WTC11 (cell line): ENCODE results near the gene SGTA. TPM values are rescaled to one million over a fixed set of nuclear protein-coding genes. Genes with fewer than 3 reads are reported as not detected.
A peak's percentile ranks its signal among the peaks of the same experiment; 100 is the strongest.

Experiments used
- ATAC-seq: fragments of 200-7000 bp; cut with Tn5 transposase; 2 replicates; pipeline ENCODE4 v1.10.0; 2021; ENCODE audit warnings: mild to moderate bottlenecking, moderate library complexity
- CTCF ChIA-PET: fragments of 300-600 bp; sonication (Branson Sonifier 250); formaldehyde crosslinking; loops from one replicate; lab custom pipeline; 2021; ENCODE audit warnings: antibody characterized with exemption; lab: Charles Lee
- POLR2A ChIA-PET: fragments of 350-600 bp; sonication (Branson Sonifier 250); formaldehyde crosslinking; loops from one replicate; lab custom pipeline; 2021; ENCODE audit warnings: antibody characterized with exemption; lab: Charles Lee
- DNase-seq: peaks from one replicate; pipeline ENCODE4 v3.0.0; 2021; ENCODE audit warnings: low spot score
- H3K27ac Mint-ChIP-seq: 2 replicates; pipeline ENCODE4 v1.8.0; 2021; ENCODE audit warnings: mixed read lengths
- H3K27me3 Mint-ChIP-seq: 2 replicates; pipeline ENCODE4 v1.8.0; 2021; ENCODE audit warnings: low read depth, mild to moderate bottlenecking, moderate library complexity, mixed read lengths
- H3K36me3 Mint-ChIP-seq: 2 replicates; pipeline ENCODE4 v1.8.0; 2021; ENCODE audit warnings: mixed read lengths
- H3K4me1 Mint-ChIP-seq: 2 replicates; pipeline ENCODE4 v1.8.0; 2022; ENCODE audit warnings: mixed read lengths
- H3K4me3 Mint-ChIP-seq: 2 replicates; pipeline ENCODE4 v1.8.0; 2021; ENCODE audit warnings: mild to moderate bottlenecking, moderate library complexity, mixed read lengths
- H3K9me3 Mint-ChIP-seq: 2 replicates; pipeline ENCODE4 v1.8.0; 2021; ENCODE audit warnings: mixed read lengths
- CREM ChIP-seq: sonication (generic); formaldehyde crosslinking; IDR thresholded peaks from 2 replicates; pipeline ENCODE4 v1.8.1; 2022; ENCODE audit warnings: mild to moderate bottlenecking, missing genetic modification reagents, moderate library complexity
- ETV6 ChIP-seq: sonication (generic); formaldehyde crosslinking; IDR thresholded peaks from 2 replicates; pipeline ENCODE4 v1.8.1; 2022; ENCODE audit warnings: mild to moderate bottlenecking, missing genetic modification reagents
- FOXK1 ChIP-seq: sonication (generic); formaldehyde crosslinking; IDR thresholded peaks from 2 replicates; pipeline ENCODE4 v1.8.0; 2022; ENCODE audit warnings: mild to moderate bottlenecking, moderate library complexity, missing genetic modification reagents
- FOXP1 ChIP-seq: sonication (generic); formaldehyde crosslinking; IDR thresholded peaks from 2 replicates; pipeline ENCODE4 v1.8.0; 2022; ENCODE audit warnings: missing genetic modification reagents, mild to moderate bottlenecking, moderate library complexity, borderline replicate concordance
- NFE2L1 ChIP-seq: sonication (generic); formaldehyde crosslinking; IDR thresholded peaks from 2 replicates; pipeline ENCODE4 v1.8.1; 2023; ENCODE audit warnings: missing genetic modification reagents
- NR2C2 ChIP-seq: sonication (generic); formaldehyde crosslinking; IDR thresholded peaks from 2 replicates; pipeline ENCODE4 v1.8.0; 2022; ENCODE audit warnings: mild to moderate bottlenecking, missing genetic modification reagents
- PRRX2 ChIP-seq: fragments of 250-450 bp; sonication (Bioruptor Pico); IDR thresholded peaks from 2 replicates; pipeline ENCODE4 v1.8.0; 2021; ENCODE audit warnings: mild to moderate bottlenecking
- TCF7 ChIP-seq: sonication (generic); formaldehyde crosslinking; IDR thresholded peaks from 2 replicates; pipeline ENCODE4 v1.8.0; 2022; ENCODE audit warnings: mild to moderate bottlenecking, low read depth, missing genetic modification reagents, moderate library complexity
- TEAD1 ChIP-seq: sonication (generic); formaldehyde crosslinking; IDR thresholded peaks from 2 replicates; pipeline ENCODE4 v1.8.0; 2022; ENCODE audit warnings: mild to moderate bottlenecking, missing genetic modification reagents
- ZNF232 ChIP-seq: sonication (generic); formaldehyde crosslinking; IDR thresholded peaks from 2 replicates; pipeline ENCODE4 v1.8.0; 2022; ENCODE audit warnings: mild to moderate bottlenecking, missing genetic modification reagents
- ZNF317 ChIP-seq: sonication (generic); formaldehyde crosslinking; IDR thresholded peaks from 2 replicates; pipeline ENCODE4 v1.8.1; 2023; ENCODE audit warnings: low read depth, mild to moderate bottlenecking, moderate library complexity, missing genetic modification reagents, borderline replicate concordance
- ZNF396 ChIP-seq: fragments of 250-450 bp; sonication (Bioruptor Pico); IDR thresholded peaks from 2 replicates; pipeline ENCODE4 v1.8.0; 2021; ENCODE audit warnings: mild to moderate bottlenecking, moderate library complexity, borderline replicate concordance
- ZNF416 ChIP-seq: fragments of 250-450 bp; sonication (Bioruptor Pico); IDR thresholded peaks from 2 replicates; pipeline ENCODE4 v1.9.0; 2021; ENCODE audit warnings: mild to moderate bottlenecking, inconsistent platforms
- total RNA-seq: library from RNA; stranded (reverse); gene quantifications from 3 replicates; pipeline ENCODE4 v1.2.3, GENCODE V29; 2021
- TF ChIP-seq, protein P1 (sequence below): sonication (generic); formaldehyde crosslinking; IDR thresholded peaks from 2 replicates; pipeline ENCODE4 v1.8.0; 2022; ENCODE audit warnings: mild to moderate bottlenecking, missing genetic modification reagents
- TF ChIP-seq, protein P2 (sequence below): sonication (generic); formaldehyde crosslinking; IDR thresholded peaks from 2 replicates; pipeline ENCODE4 v1.8.0; 2022; ENCODE audit warnings: mild to moderate bottlenecking, missing genetic modification reagents
- TF ChIP-seq, protein P3 (sequence below): sonication (generic); formaldehyde crosslinking; IDR thresholded peaks from 2 replicates; pipeline ENCODE4 v1.8.1; 2022; ENCODE audit warnings: low read depth, mild to moderate bottlenecking, moderate library complexity, missing genetic modification reagents, borderline replicate concordance
- TF ChIP-seq, protein P4 (sequence below): sonication (generic); formaldehyde crosslinking; IDR thresholded peaks from 2 replicates; pipeline ENCODE4 v1.8.1; 2022; ENCODE audit warnings: mild to moderate bottlenecking, moderate library complexity, missing genetic modification reagents
- TF ChIP-seq, protein P5 (sequence below): fragments of 250-450 bp; sonication (Bioruptor Pico); IDR thresholded peaks from 2 replicates; pipeline ENCODE4 v1.9.0; 2021; ENCODE audit warnings: mild to moderate bottlenecking, borderline replicate concordance
- TF ChIP-seq, protein P6 (sequence below): fragments of 250-450 bp; sonication (Bioruptor Pico); IDR thresholded peaks from 2 replicates; pipeline ENCODE4 v1.8.0; 2021; ENCODE audit warnings: mild to moderate bottlenecking
- TF ChIP-seq, protein P7 (sequence below): sonication (generic); formaldehyde crosslinking; IDR thresholded peaks from 2 replicates; pipeline ENCODE4 v1.8.1; 2022; ENCODE audit warnings: missing genetic modification reagents, borderline replicate concordance
- TF ChIP-seq, protein P8 (sequence below): sonication (generic); formaldehyde crosslinking; IDR thresholded peaks from 2 replicates; pipeline ENCODE4 v1.8.0; 2022; ENCODE audit warnings: missing genetic modification reagents

The SGTA gene
- total RNA-seq, 1 experiment from 2014 or later, result 91.2 TPM

DNA sequence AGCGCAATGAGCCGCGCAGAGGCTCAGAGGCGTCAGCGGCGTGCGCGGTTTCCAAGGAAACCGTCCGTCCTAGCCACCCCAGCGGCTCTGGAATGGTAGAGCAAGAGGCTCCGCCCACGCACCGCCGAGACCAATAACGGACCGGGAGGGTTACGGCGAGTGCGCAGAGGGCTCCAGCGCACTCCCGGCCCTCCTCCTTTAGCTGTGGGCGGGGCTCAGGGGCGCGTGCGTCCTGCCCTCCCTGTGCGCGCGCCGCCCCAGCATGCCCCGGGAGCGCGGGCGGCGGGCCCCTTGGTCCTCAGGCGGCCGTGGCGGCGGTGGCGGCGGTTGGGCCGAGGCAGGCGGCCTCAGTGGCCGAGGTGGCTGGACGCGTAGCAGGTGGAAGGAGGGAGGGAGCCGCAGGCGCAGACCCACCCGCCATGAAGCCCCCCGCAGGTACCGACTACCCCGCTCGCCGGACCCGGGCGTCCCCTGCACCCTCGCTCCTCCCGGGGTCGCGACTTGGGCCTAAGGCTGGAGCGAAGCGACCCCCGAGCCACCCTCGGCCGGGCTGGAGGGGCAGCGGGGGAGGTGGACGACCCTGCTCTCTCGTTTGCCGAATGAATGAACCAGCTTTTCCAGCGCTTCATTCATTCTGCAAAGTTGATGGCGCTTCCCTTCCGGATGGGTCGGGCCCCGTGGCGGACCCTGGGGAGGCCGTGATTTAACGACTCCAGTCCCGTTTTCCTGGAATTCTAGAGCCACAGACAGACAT, 2.3 kb upstream of the SGTA start, which contains the start of gene THOP1 (continued):
- TF ChIP-seq, protein P1, sequence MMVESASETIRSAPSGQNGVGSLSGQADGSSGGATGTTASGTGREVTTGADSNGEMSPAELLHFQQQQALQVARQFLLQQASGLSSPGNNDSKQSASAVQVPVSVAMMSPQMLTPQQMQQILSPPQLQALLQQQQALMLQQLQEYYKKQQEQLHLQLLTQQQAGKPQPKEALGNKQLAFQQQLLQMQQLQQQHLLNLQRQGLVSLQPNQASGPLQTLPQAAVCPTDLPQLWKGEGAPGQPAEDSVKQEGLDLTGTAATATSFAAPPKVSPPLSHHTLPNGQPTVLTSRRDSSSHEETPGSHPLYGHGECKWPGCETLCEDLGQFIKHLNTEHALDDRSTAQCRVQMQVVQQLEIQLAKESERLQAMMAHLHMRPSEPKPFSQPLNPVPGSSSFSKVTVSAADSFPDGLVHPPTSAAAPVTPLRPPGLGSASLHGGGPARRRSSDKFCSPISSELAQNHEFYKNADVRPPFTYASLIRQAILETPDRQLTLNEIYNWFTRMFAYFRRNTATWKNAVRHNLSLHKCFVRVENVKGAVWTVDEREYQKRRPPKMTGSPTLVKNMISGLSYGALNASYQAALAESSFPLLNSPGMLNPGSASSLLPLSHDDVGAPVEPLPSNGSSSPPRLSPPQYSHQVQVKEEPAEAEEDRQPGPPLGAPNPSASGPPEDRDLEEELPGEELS, result no peak
- TF ChIP-seq PRRX2 (CRISPR knock-in tag), result no peak
- TF ChIP-seq ZNF232 (CRISPR knock-in tag), result no peak
- TF ChIP-seq NFE2L1 (CRISPR knock-in tag), result peak; percentile 48; the same call in 1 of the 2 replicates
- TF ChIP-seq, protein P2, sequence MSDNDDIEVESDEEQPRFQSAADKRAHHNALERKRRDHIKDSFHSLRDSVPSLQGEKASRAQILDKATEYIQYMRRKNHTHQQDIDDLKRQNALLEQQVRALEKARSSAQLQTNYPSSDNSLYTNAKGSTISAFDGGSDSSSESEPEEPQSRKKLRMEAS (CRISPR knock-in tag), result no peak
- TF ChIP-seq FOXP1 (CRISPR knock-in tag), result peak; percentile 78; the same call in 1 of the 2 replicates
- TF ChIP-seq, protein P3, sequence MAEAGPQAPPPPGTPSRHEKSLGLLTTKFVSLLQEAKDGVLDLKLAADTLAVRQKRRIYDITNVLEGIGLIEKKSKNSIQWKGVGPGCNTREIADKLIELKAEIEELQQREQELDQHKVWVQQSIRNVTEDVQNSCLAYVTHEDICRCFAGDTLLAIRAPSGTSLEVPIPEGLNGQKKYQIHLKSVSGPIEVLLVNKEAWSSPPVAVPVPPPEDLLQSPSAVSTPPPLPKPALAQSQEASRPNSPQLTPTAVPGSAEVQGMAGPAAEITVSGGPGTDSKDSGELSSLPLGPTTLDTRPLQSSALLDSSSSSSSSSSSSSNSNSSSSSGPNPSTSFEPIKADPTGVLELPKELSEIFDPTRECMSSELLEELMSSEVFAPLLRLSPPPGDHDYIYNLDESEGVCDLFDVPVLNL, result no peak
- TF ChIP-seq, protein P4, sequence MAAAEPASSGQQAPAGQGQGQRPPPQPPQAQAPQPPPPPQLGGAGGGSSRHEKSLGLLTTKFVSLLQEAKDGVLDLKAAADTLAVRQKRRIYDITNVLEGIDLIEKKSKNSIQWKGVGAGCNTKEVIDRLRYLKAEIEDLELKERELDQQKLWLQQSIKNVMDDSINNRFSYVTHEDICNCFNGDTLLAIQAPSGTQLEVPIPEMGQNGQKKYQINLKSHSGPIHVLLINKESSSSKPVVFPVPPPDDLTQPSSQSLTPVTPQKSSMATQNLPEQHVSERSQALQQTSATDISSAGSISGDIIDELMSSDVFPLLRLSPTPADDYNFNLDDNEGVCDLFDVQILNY, result peak; percentile 89; the same call in 1 of the 2 replicates
- TF ChIP-seq, protein P5, sequence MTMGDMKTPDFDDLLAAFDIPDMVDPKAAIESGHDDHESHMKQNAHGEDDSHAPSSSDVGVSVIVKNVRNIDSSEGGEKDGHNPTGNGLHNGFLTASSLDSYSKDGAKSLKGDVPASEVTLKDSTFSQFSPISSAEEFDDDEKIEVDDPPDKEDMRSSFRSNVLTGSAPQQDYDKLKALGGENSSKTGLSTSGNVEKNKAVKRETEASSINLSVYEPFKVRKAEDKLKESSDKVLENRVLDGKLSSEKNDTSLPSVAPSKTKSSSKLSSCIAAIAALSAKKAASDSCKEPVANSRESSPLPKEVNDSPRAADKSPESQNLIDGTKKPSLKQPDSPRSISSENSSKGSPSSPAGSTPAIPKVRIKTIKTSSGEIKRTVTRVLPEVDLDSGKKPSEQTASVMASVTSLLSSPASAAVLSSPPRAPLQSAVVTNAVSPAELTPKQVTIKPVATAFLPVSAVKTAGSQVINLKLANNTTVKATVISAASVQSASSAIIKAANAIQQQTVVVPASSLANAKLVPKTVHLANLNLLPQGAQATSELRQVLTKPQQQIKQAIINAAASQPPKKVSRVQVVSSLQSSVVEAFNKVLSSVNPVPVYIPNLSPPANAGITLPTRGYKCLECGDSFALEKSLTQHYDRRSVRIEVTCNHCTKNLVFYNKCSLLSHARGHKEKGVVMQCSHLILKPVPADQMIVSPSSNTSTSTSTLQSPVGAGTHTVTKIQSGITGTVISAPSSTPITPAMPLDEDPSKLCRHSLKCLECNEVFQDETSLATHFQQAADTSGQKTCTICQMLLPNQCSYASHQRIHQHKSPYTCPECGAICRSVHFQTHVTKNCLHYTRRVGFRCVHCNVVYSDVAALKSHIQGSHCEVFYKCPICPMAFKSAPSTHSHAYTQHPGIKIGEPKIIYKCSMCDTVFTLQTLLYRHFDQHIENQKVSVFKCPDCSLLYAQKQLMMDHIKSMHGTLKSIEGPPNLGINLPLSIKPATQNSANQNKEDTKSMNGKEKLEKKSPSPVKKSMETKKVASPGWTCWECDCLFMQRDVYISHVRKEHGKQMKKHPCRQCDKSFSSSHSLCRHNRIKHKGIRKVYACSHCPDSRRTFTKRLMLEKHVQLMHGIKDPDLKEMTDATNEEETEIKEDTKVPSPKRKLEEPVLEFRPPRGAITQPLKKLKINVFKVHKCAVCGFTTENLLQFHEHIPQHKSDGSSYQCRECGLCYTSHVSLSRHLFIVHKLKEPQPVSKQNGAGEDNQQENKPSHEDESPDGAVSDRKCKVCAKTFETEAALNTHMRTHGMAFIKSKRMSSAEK, result no peak
- TF ChIP-seq TEAD1 (CRISPR knock-in tag), result no peak
- TF ChIP-seq, protein P6, sequence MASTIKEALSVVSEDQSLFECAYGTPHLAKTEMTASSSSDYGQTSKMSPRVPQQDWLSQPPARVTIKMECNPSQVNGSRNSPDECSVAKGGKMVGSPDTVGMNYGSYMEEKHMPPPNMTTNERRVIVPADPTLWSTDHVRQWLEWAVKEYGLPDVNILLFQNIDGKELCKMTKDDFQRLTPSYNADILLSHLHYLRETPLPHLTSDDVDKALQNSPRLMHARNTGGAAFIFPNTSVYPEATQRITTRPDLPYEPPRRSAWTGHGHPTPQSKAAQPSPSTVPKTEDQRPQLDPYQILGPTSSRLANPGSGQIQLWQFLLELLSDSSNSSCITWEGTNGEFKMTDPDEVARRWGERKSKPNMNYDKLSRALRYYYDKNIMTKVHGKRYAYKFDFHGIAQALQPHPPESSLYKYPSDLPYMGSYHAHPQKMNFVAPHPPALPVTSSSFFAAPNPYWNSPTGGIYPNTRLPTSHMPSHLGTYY (CRISPR knock-in tag), result no peak
- no peak for TF ChIP-seq NR2C2 (CRISPR knock-in tag)
- TF ChIP-seq ETV6 (CRISPR knock-in tag), result no peak
- peak; percentile 69 for TF ChIP-seq CREM
- no peak for TF ChIP-seq ZNF396 (CRISPR knock-in tag)
- no peak for TF ChIP-seq TCF7

DNA sequence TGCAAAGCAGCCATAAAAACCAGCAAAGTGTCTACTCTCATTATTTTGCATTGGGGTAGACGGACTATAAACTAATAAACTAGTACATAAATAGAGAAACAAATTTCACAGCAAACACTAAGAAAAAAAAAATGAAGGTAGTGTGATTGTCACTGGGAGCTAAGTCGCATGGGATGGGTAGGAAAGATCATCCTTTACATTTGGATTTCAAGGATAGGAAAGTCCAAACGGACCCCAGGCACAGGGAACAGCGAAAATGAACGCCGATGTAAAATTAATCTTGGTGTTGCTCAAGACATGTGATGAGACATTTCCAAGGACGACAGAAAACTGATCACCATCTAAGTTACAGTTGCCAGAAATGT, 690 bp upstream of the SGTA start:
- DNase-seq, result no peak
- H3K4me1 Mint-ChIP-seq, result peaks cover 27% of the 10 kb centered on the region
- TF ChIP-seq FOXK1 (CRISPR knock-in tag) (no peak), ZNF317 (CRISPR knock-in tag) (no peak), ZNF416 (CRISPR knock-in tag) (no peak)
- TF ChIP-seq, protein P7, sequence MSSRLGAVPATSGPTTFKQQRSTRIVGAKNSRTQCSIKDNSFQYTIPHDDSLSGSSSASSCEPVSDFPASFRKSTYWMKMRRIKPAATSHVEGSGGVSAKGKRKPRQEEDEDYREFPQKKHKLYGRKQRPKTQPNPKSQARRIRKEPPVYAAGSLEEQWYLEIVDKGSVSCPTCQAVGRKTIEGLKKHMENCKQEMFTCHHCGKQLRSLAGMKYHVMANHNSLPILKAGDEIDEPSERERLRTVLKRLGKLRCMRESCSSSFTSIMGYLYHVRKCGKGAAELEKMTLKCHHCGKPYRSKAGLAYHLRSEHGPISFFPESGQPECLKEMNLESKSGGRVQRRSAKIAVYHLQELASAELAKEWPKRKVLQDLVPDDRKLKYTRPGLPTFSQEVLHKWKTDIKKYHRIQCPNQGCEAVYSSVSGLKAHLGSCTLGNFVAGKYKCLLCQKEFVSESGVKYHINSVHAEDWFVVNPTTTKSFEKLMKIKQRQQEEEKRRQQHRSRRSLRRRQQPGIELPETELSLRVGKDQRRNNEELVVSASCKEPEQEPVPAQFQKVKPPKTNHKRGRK (CRISPR knock-in tag), result no peak
- TF ChIP-seq, protein P8, sequence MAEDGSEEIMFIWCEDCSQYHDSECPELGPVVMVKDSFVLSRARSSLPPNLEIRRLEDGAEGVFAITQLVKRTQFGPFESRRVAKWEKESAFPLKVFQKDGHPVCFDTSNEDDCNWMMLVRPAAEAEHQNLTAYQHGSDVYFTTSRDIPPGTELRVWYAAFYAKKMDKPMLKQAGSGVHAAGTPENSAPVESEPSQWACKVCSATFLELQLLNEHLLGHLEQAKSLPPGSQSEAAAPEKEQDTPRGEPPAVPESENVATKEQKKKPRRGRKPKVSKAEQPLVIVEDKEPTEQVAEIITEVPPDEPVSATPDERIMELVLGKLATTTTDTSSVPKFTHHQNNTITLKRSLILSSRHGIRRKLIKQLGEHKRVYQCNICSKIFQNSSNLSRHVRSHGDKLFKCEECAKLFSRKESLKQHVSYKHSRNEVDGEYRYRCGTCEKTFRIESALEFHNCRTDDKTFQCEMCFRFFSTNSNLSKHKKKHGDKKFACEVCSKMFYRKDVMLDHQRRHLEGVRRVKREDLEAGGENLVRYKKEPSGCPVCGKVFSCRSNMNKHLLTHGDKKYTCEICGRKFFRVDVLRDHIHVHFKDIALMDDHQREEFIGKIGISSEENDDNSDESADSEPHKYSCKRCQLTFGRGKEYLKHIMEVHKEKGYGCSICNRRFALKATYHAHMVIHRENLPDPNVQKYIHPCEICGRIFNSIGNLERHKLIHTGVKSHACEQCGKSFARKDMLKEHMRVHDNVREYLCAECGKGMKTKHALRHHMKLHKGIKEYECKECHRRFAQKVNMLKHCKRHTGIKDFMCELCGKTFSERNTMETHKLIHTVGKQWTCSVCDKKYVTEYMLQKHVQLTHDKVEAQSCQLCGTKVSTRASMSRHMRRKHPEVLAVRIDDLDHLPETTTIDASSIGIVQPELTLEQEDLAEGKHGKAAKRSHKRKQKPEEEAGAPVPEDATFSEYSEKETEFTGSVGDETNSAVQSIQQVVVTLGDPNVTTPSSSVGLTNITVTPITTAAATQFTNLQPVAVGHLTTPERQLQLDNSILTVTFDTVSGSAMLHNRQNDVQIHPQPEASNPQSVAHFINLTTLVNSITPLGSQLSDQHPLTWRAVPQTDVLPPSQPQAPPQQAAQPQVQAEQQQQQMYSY (CRISPR knock-in tag), result no peak

More for the DNA sequence above, 690 bp upstream of the SGTA start:
- peaks cover 4% of the 10 kb centered on the region; the same call in 1 of the 2 replicates for H3K27me3 Mint-ChIP-seq
- peaks cover 8% of the 10 kb centered on the region; the same call in 1 of the 2 replicates for H3K36me3 Mint-ChIP-seq
- H3K27ac Mint-ChIP-seq, result peak overlapping the region; percentile 99
- H3K9me3 Mint-ChIP-seq, result peaks cover 7% of the 10 kb centered on the region
- ChIA-PET POLR2A (interaction anchor here (0.8 to 1.0 kb wide), 2 partner anchors 241 to 243 kb away, joined by 3 read pairs; no protein-coding TSS in a partner anchor), CTCF (interaction anchor here (0.6 to 1.6 kb wide), 10 partner anchors 34 to 734 kb away, joined by 3 to 12 read pairs (median 3); partner anchors contain the start of gene ZNF555)
- peak overlapping the region; percentile 90 for H3K4me3 Mint-ChIP-seq
- no peak for ATAC-seq
